Measurements from ENCODE around the gene CBY2. TPM values are rescaled to one million over a fixed set of nuclear protein-coding genes. Genes with fewer than 3 reads are reported as not detected.
"Not testable (repeated sequence)": the region's sequence is repeated elsewhere in the genome, so short reads cannot be mapped to it uniquely, and the experiment has no call there.

The CBY2 gene
- total and polyA plus RNA-seq, 10 of the 15 experiments (the other 5 are each of a cell fraction or from before 2014, with no cell fraction given), result 0.08 to 0.64 (median 0.23) TPM; not detected in 6

DNA sequence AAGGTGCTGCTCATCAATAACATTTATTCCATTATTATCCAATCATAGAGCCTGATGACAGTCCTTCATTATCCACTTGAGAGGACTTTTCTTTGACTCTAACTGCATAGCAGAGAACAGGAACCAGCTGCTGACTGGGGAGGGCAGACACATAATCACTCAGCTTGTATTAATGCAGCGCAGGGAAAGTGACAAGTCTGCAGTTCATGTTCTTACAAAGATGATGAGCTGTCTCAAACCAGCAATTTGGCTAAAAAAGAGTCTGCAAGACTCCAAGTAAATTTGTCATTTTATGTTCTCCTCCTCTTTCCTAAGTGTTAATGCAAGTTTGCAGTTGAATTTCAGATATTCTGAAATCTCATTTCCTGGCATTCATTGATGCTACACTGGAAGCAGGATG, 40.0 kb upstream of the CBY2 start (continued):
- no peak for TF ChIP-seq ZBTB40 (IDR thresholded peaks at IDR 0.05; ENCODE audit: borderline replicate concordance)
- no peak for TF ChIP-seq MEF2A (IDR thresholded peaks at IDR 0.05; ENCODE audit: insufficient read depth, low read depth, low read length)
- TF ChIP-seq POLR2AphosphoS5 (IDR thresholded peaks at IDR 0.05; ENCODE audit: low read length), result no peak

DNA sequence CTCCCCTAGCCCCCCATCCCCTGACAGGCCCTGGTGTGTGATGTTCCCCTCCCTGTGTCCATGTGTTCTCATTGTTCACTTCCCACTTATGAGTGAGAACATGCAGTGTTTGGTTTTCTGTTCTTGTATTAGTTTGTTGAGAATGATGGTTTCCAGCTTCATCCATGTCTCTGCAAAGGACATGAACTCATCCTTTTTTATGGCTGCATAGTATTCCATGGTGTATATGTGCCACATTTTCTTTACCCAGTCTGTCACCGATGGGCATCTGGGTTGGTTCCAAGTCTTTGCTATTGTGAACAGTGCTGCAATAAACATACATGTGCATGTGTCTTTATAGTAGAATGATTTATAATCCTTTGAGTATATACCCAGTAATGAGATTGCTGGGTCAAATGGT, 39.2 kb upstream of the CBY2 start:
- H3K27ac ChIP-seq (ENCODE audit: control insufficient read depth, insufficient read depth); in situ Hi-C loops (cut with MboI); H3K9me3 ChIP-seq (replicated peaks; ENCODE audit: control insufficient read depth, insufficient read depth, low read length); FAIRE-seq; H3K9ac ChIP-seq (ENCODE audit: control insufficient read depth, insufficient read depth, low read length); H3K4me3 ChIP-seq; H2AFZ ChIP-seq (ENCODE audit: control insufficient read depth, low read depth, low read length); DNase-seq (ENCODE audit: low read depth, low spot score); H4K20me1 ChIP-seq (ENCODE audit: control insufficient read depth, insufficient read depth); H3K27me3 ChIP-seq (replicated peaks in 1 of 2; ENCODE audit: control insufficient read depth in 2 of 2, insufficient read depth in 2 of 2, low read length in 1 of 2); RAD21 ChIA-PET (ENCODE audit: unreplicated experiment); SMC1A ChIA-PET (ENCODE audit: uncharacterized antibody, unreplicated experiment); BruUV-seq (replicated peaks); POLR2A ChIA-PET; H3K4me1 ChIP-seq (ENCODE audit: control insufficient read depth, insufficient read depth, low read length); intact Hi-C loops (cut with micrococcal nuclease; ENCODE audit: unreplicated experiment); H3K4me2 ChIP-seq (ENCODE audit: control insufficient read depth, insufficient read depth); H3K36me3 ChIP-seq (ENCODE audit: control insufficient read depth in 2 of 2, insufficient read depth in 2 of 2, low read length in 1 of 2); H3K79me2 ChIP-seq (ENCODE audit: control insufficient read depth, insufficient read depth, low read length); CTCF ChIA-PET; ATAC-seq: not testable (repeated sequence)
- WGBS (ENCODE audit: insufficient coverage, insufficient replicate concordance, low lambda C conversion rate, missing lambda C conversion rate), result 100% methylated on average over 1 of the region's 1 CpG

DNA sequence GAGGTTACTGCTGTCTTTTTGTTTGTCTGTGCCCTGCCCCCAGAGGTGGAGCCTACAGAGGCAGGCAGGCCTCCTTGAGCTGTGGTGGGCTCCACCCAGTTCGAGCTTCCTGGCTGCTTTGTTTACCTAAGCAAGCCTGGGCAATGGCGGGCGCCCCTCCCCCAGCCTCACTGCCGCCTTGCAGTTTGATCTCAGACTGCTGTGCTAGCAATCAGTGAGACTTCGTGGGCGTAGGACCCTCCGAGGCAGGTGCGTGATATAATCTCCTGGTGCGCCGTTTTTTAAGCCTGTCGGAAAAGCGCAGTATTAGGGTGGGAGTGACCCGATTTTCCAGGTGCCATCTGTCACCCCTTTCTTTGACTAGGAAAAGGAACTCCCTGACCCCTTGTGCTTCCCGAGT, 32.5 kb upstream of the CBY2 start:
- BruUV-seq (replicated peaks); RAD21 ChIA-PET (ENCODE audit: unreplicated experiment); H3K36me3 ChIP-seq (ENCODE audit: control insufficient read depth in 2 of 2, insufficient read depth in 2 of 2, low read length in 1 of 2): not testable (repeated sequence)

More for the DNA sequence above, 32.5 kb upstream of the CBY2 start:
- H4K20me1 ChIP-seq (ENCODE audit: control insufficient read depth, insufficient read depth); in situ Hi-C loops (cut with MboI); H3K4me2 ChIP-seq (ENCODE audit: control insufficient read depth, insufficient read depth); ATAC-seq; H3K79me2 ChIP-seq (ENCODE audit: control insufficient read depth, insufficient read depth, low read length); SMC1A ChIA-PET (ENCODE audit: uncharacterized antibody, unreplicated experiment); H3K9me3 ChIP-seq (replicated peaks; ENCODE audit: control insufficient read depth, insufficient read depth, low read length); intact Hi-C loops (cut with micrococcal nuclease; ENCODE audit: unreplicated experiment); H2AFZ ChIP-seq (ENCODE audit: control insufficient read depth, low read depth, low read length); H3K27ac ChIP-seq (ENCODE audit: control insufficient read depth, insufficient read depth); H3K4me3 ChIP-seq; H3K27me3 ChIP-seq (replicated peaks in 1 of 2; ENCODE audit: control insufficient read depth in 2 of 2, insufficient read depth in 2 of 2, low read length in 1 of 2); CTCF ChIA-PET; H3K4me1 ChIP-seq (ENCODE audit: control insufficient read depth, insufficient read depth, low read length); POLR2A ChIA-PET; DNase-seq (ENCODE audit: low read depth, low spot score); FAIRE-seq; H3K9ac ChIP-seq (ENCODE audit: control insufficient read depth, insufficient read depth, low read length): not testable (repeated sequence)
- 70% methylated on average over 12 of the region's 14 CpGs for WGBS (ENCODE audit: insufficient coverage, insufficient replicate concordance, low lambda C conversion rate, missing lambda C conversion rate)

Measured in GM12878 (cell line).